Measurements from ENCODE around the gene SLC12A1. TPM values are rescaled to one million over a fixed set of nuclear protein-coding genes. Genes with fewer than 3 reads are reported as not detected.

The SLC12A1 gene
- total and polyA plus RNA-seq, 8 donors: 0.03 to 0.23 (median 0.05) TPM; not detected in 5

DNA sequence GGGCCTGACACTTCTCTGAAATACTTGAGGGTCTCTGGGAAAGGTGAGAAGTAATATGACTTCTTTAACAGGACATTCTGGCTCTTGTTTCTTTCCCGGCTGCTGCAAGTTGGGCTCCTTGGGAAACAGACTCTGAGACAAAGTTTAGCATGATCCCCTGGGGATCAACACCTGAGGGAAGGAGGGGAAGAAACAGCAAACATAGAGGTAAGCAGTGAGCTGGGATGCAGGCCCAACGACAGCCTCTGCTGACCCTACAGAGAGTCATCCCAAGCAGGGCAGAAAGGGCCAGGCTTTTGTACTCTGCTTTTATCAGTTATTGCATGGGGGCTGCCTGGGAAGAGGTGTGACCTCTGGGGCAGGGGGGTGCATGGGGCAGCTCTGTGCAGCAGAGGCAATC, 98.3 kb downstream of the SLC12A1 start:
- no peak for ATAC-seq
- no peak for TF ChIP-seq CTCF (IDR thresholded peaks at IDR 0.05)
- WGBS, 2 donors: 64% methylated on average over 2 of the region's 2 CpGs
- intact Hi-C loops (cut with DNase I): no loop called here
- no peak for DNase-seq
- Histone ChIP-seq H3K27me3 (peaks cover 0 to 5% (median 0%) of the 10 kb centered on the region in 4 donors), H3K4me3 (no peak overlapping the region), H3K4me1 (no peaks in the 10 kb centered on the region), H3K36me3 (no peaks in the 10 kb centered on the region), H3K9me3 (no peaks in the 10 kb centered on the region), H3K27ac (no peak overlapping the region)
- FAIRE-seq: no peak

- Histone ChIP-seq H3K4me1 (no peaks in the 10 kb centered on the region), H3K36me3 (no peaks in the 10 kb centered on the region), H3K27ac (no peak overlapping the region), H3K27me3 (peaks cover 0 to 5% (median 0%) of the 10 kb centered on the region in 4 donors), H3K9me3 (no peaks in the 10 kb centered on the region), H3K4me3 (no peak overlapping the region)
- FAIRE-seq (no peak), DNase-seq (no peak), ATAC-seq (no peak)
- 83% methylated on average over 1 of the region's 1 CpG for WGBS, 2 donors
- intact Hi-C loops (cut with DNase I): no loop called here
- TF ChIP-seq CTCF (IDR thresholded peaks at IDR 0.05): no peak
Measured at GRCh38 chr15:48306639-48307038, 100.5 kb downstream of the SLC12A1 start.

DNA sequence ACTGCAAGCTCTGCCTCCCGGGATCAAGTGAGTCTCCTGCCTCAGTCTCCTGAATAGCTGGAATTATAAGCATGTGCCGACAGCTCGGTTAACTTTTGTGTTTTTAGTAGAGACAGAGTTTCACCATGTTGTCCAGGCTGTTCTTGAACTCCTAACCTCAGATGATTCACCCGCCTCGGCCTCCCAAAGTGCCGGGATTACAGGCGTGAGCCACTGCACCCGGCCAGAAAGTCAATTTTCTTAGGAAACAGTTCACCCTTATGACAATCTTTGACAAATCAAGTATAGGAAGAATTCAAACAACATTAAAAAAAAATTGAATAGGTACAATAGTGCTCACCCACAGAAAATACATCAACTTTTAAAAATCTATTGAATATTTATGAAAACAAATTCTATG, 101.5 kb downstream of the SLC12A1 start:
- Histone ChIP-seq H3K4me1 (no peaks in the 10 kb centered on the region), H3K27ac (no peak overlapping the region), H3K9me3 (no peaks in the 10 kb centered on the region), H3K36me3 (no peaks in the 10 kb centered on the region), H3K27me3 (peaks cover 0 to 5% (median 0%) of the 10 kb centered on the region in 4 donors), H3K4me3 (no peak overlapping the region)
- FAIRE-seq: no peak
- ATAC-seq: no peak
- DNase-seq: no peak
- WGBS, 2 donors: 77 to 85% methylated on average over 8 of the region's 8 CpGs
- intact Hi-C loops (cut with DNase I): no loop called here
- TF ChIP-seq CTCF (IDR thresholded peaks at IDR 0.05): no peak

DNA sequence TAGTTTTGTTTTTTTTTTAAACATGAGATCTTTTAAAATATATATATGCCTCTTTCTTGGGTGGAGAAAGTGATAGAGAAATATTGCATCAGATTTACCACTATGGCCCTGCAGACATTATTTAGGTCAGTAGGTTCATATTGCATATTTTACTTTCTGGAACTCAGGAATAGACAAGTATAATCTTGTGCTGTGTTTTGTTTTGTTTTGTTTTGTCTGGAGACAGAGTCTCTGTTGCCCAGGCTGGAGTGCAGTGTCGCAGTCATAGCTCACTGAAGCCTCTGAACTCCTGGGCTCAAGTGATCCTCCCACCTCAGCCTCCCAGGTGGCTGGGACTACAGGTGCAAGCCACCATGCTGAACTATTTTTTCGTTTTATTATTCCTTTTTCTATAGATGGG, 103.6 kb downstream of the SLC12A1 start:
- ATAC-seq: no peak
- intact Hi-C loops (cut with DNase I): no loop called here
- FAIRE-seq: no peak

More for the DNA sequence above, 103.6 kb downstream of the SLC12A1 start:
- no peak overlapping the region for H3K4me3 ChIP-seq
- H3K27me3 ChIP-seq: peaks cover 0 to 5% (median 0%) of the 10 kb centered on the region in 4 donors
- TF ChIP-seq CTCF (IDR thresholded peaks at IDR 0.05): no peak
- no peaks in the 10 kb centered on the region for H3K4me1 ChIP-seq
- DNase-seq: no peak
- H3K36me3 ChIP-seq: no peaks in the 10 kb centered on the region
- 56 to 70% methylated on average over 2 of the region's 2 CpGs for WGBS, 2 donors
- no peak overlapping the region for H3K27ac ChIP-seq
- no peaks in the 10 kb centered on the region for H3K9me3 ChIP-seq
